GM12865 (cell line): ENCODE measurements around the gene TMEM114.

ENCODE experiments used
- DNase-seq: peaks from one replicate; pipeline ENCODE4 v3.0.0; 2010; ENCODE audit warnings: low read depth
- H3K4me3 ChIP-seq: 2 replicates; pipeline ENCODE4 v1.5.1; 2011; ENCODE audit warnings: mild to moderate bottlenecking, low read depth, low read length, control low read depth
- TF ChIP-seq, protein P1 (sequence below): IDR thresholded peaks from 2 replicates; pipeline ENCODE4 v1.5.1; 2011; ENCODE audit warnings: low read length, control low read depth, low read depth, inconsistent platforms; ENCODE audit not compliant: insufficient read depth; ENCODE audit errors: missing control alignments

Gene TMEM114

DNA sequence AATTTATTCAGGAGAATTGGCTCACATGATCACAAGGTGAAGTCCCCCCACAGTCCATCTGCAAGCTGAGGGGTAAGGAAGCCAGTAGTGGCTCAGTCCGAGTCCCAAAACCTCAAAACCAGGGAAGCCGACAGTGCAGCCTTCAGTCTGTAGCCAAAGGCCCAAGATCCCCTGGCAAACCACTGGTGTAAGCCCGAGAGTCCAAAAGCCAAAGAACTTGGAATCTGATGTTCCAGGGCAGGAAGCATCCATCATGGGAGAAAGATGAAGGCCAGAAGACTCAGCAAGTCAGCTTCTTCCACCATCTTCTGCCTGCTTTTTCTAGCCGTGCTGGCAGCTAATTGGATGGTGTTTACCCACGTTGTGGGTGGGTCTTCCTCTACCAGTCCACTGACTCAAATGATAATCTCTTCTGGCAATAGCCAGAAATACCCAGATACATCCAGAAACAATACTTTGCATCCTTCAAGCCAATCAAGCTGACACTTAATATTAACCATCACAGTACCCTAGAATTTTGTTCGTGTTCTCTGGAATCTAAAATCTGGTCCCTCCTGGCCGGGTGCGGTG, 40.4 kb downstream of the TMEM114 start:
- H3K4me3 ChIP-seq = no peak overlapping the region
- TF ChIP-seq, protein P1, sequence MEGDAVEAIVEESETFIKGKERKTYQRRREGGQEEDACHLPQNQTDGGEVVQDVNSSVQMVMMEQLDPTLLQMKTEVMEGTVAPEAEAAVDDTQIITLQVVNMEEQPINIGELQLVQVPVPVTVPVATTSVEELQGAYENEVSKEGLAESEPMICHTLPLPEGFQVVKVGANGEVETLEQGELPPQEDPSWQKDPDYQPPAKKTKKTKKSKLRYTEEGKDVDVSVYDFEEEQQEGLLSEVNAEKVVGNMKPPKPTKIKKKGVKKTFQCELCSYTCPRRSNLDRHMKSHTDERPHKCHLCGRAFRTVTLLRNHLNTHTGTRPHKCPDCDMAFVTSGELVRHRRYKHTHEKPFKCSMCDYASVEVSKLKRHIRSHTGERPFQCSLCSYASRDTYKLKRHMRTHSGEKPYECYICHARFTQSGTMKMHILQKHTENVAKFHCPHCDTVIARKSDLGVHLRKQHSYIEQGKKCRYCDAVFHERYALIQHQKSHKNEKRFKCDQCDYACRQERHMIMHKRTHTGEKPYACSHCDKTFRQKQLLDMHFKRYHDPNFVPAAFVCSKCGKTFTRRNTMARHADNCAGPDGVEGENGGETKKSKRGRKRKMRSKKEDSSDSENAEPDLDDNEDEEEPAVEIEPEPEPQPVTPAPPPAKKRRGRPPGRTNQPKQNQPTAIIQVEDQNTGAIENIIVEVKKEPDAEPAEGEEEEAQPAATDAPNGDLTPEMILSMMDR = no peak
- no peak for DNase-seq

DNA sequence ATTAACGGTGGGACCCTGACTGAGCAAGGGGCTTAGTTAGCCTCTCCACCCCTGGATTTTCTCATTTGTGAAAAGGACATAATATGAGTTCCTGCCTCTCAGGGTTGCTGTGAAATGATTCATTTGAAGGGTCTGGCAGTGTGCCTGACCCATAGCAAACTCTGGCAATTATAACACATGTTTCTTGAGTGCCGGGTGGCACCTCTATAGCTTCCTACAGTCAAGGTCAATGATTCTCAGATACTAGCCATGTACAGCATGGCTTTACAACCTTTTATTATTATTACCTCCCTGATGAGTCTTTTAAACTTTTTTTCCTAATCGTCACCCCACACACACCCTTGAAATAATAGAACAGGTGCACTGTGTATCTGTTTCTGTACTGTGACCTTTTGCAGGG, 42.1 kb downstream of the TMEM114 start:
- TF ChIP-seq, protein P1 = no peak
- no peak overlapping the region for H3K4me3 ChIP-seq
- DNase-seq = no peak

DNA sequence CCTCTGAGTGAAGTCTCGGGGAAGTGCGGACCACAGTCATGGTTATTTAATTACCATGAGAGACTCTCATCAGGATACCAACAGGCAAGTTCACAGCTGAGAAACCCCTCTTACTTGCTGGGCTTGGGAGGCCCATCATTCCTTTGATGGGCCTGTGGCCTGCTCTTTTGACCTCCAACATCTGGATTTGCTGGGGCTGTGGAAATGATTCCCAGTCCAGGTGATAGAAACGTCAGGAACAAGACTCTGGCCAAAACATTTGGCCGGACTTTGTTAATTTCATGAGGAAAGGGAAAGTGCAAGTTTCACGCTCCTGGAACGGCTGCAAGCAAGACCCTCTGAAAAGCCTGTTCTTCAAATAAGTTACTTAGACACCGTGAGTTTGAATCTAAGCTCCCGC, 42.5 kb downstream of the TMEM114 start:
- TF ChIP-seq, protein P1 = no peak
- no peak for DNase-seq
- H3K4me3 ChIP-seq = no peak overlapping the region

DNA sequence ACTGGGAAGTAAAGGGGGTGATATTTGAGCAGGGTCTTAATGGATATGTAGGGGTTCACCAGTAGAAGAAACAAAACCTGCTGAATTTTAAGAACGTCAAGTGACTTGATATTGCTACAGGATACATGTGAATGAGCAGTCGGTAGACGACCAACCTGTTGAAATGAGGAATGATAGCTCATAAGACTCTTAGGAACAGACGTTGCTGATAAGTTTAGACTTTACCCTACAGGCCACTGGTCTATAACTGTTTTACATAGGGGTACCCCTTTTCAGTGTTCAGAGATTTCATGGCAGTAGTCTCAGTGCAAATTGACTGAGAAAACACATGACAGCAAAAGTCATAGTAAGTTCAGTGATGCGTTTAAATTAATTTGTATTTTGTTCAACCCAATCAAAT, 45.9 kb downstream of the TMEM114 start:
- no peak overlapping the region for H3K4me3 ChIP-seq
- TF ChIP-seq, protein P1 = no peak
- no peak for DNase-seq

DNA sequence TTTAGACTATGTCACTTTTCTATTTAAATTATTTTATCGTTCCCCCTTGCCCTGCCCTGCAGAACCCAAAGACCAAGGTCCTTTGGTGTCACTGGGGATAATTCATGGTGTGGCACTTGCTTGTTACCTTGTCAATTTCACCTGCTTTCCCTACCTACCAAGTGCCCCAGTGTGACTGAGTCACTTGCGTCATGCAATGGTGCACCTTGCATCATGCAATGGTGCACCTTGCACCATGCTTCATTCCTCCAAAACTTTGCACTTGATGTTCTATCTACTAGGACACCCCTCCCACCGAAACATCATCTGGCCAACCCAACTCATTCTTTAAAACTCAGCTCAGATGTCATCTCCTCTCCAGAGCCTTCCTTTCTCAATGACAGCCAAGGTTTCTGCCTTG, 47.1 kb downstream of the TMEM114 start:
- TF ChIP-seq, protein P1 = no peak
- H3K4me3 ChIP-seq = no peak overlapping the region
- DNase-seq = no peak

DNA sequence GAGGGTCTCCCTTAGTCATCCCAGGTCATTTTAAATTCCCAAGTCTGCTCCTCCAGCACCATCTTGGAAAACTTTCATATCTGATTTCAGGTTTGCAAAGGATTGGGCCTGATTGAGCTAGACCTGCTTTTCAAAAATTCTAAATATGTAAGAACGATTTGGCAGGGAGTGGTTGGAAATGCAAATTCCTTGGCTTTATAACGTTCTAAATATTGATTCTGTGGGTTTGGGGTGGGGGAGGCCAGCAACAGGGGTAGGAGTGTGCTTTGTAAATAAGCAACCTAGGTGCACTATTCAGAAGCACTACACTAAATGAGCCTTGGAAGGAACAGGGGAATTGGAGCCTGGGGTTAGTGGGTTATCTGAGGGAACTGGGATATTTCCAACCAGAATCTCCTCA, 47.9 kb downstream of the TMEM114 start:
- DNase-seq = no peak
- TF ChIP-seq, protein P1 = no peak
- no peak overlapping the region for H3K4me3 ChIP-seq

DNA sequence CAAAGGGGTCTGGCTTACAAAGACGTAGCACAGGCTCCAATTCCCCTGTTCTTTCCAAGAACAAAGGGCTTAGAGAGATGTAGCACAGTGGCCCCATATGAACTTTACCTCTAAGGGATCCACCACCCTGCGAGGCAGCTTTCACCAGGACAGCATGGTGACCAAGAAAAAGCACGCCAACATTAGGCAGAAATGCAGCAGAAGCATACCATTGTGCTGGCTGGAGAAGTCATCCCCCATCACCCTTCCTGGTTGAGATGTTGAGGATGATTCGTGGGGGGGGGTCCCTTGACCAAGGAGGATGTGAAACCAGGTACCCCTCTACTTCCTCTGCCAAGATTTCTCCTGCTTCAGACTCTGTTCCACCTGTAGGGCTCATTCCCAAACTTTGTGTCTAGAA, 48.4 kb downstream of the TMEM114 start:
- no peak for DNase-seq
- TF ChIP-seq, protein P1 = no peak
- no peak overlapping the region for H3K4me3 ChIP-seq
